Stimulated activated CD4-positive, alpha-beta T cell treated with anti-CD3 and anti-CD28 coated beads, TNF-alpha, amount 100 ng/mL, for 24 hours (primary cell): ENCODE data around the gene ADAMTS17.
A peak's percentile ranks its signal among the peaks of the same experiment; 100 is the strongest.

Experiments used
- DNase-seq, 3 experiments: peaks; one replicate each; pipeline ENCODE4 v3.0.0-alpha.2; 2020; ENCODE audit warnings: low read depth in 3 of 3

Gene ADAMTS17

DNA sequence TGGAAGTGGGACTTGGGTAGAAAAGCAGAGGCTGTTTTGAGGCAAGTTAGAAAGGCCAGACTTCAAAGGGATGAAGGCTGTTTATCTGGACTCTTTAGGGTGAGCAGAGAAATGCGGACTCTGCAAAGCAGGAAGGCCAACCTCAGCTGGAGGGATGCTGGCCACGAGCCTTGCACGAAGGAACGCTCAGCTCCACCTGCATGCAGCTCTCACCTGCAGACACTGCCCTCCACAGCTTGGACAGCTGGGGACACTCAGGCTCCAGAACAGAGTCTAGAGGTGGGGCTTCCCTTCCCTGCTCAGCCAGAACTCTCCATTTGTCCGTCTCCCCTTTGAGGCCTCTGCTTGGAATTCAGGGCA is 229.7 kb downstream of the ADAMTS17 start:
- no peak for DNase-seq

DNA sequence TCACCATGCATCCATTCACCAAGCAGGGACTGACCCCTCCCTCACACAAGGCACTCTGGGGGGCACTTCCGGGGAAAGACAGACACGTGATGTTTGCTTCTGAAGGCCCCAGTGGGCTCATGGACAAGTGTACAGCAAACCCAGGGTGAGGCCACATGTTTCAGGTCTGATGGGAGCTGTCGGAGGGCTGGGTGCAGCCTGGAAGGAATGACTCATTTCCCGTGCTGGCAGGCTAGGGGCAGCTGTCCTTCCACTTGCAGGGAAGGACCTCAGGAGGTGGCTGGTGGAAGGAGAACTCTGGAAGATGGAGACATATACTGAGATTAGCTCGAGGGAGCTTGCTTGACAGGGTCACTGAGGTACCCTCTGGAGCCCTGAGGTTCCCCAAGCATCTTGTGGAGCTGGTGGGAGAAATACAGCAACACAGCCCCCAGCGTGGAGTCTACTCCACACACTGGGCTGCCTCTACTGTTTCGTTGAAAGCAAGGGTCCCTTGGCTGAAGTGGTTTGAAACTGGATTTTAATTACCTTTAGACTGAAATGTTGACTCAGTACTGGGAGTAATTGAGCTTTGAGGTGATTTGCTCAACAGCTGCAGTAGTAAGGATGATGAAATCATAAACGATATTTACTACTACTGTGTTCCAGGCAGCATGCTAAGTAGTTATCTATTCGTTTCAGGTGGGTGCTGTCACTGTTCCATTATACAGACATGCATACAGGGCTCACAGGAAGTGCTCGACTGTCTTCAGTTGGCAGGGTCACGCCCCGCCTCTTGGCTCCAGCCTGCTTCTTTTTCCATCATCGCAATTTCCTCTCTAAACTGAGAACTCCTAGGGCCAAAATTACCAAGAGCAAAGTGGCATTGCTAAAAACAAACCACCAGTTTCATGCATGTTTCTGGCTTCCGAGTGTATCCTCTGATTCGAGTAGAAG is 230.4 kb downstream of the ADAMTS17 start:
- peak in 2 of 3 experiments; percentile 14 to 64 for DNase-seq

DNA sequence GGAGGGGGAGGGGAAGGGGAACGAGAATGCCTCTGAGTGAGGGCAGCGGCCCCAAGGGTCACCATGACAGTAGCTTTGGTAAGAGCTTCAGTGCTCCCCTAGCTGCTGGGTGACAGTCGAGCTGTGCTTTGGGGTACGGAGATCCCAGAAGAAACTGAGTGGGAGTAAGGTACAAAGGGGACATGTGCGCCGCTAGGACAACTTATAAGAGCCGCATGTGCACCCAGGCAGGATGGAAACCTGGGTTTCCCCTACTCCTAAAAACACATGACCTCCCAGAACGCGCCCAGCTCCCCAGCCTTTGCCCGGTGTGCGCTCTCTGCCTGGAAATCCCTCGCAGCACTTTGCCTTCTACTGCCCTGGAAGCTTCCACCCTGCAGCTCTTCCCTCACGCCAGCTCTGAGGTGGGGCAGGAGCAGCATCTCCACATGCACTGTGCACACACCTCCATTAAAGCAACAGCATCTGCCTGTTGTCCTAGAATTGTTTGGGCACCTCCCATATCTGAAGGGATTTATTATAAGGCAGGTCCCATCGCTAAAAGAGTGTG is 232.2 kb downstream of the ADAMTS17 start:
- DNase-seq, result no peak

DNA sequence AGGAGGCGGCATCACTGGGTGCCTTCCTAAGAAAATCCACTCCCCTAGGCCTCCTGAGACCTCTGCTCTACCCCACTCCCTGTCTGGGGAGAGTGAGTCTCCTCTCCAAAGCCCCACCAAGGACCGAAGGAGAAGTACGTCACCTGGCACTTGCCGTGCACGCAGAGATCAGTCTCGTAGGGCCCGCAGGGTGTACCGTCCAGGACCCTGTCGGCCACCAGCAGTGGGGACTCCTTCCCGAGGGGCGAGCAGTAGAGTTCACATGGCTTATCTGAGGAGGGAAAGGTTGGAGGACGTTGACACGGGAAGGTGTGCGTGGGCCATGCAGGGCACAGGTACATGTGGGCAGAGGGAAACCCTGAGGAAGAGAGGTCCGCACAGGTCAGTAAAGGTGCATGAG is 232.9 kb downstream of the ADAMTS17 start:
- DNase-seq, result no peak

- DNase-seq, result no peak
Observed at GRCh38 chr15:100108346-100108745, 233.4 kb downstream of the ADAMTS17 start.

DNA sequence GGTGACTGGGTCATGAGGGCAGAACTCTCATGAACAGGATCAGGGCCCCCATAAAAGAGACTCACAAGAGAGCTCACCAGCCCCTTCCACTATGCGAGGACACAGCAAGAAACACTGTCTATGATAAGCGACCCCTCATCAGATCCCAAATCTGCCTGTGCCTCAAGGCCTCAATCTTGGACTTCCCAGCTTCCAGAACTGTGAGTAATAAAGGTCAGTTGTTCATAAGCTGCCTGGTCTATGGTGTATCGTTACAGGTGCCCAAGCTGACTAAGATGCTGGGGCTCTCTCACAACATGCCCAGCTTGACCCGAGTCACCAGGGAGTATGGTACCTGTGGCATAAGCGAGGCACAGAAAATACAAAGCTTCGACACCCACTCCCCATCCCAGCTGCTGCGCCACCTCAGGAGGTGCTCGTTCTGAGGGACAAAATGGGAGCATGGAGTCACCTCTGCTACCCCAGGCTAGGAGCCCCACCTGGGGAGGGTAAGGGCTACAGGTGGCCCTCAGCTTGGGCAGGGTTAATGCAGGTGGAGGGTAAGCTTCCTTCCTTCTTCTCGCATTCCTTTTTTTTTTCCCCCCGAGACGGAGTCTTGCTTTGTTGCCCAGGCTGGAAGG is 234.1 kb downstream of the ADAMTS17 start:
- no peak for DNase-seq

- no peak for DNase-seq
Observed at GRCh38 chr15:100107151-100107550, 234.6 kb downstream of the ADAMTS17 start.

DNA sequence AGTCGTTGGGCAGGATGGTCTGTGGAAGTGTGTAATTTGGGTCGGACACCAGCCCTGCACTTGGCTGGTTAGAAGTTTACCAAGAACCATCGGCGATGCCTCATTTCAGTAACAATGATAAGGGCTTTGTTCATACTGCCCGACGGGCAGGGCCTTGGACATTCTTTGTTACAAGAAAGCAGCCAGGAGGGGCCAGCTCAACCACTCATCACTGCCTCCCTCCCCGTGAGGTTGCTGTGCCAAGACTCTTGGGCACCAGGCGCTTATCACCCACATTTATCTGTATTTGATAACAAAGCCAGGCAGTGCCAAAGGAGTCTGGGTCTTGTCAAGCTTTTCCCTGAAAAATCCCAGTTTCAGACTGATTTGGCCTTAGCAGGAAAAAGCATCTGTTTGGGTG is 235.0 kb downstream of the ADAMTS17 start:
- DNase-seq, result no peak

DNA sequence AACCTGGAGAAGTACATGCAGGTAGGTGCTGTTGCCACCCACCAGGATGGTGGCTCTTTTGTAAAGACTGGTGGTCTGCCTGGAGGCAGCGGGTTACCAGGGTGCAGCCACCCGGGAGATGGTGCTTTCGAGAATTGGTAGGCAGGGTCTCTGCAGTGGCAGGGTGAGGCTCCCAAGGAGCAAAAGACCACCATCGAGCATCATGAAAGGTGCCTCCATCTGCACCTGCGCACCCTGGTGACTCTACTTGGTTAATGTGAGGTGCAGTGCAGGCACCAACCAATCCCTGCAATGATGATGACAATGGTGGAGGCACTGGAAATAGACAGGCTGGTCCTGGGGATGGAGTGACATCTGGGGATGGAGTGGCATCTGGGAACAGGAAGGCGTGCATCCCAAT is 236.7 kb downstream of the ADAMTS17 start:
- no peak for DNase-seq

DNA sequence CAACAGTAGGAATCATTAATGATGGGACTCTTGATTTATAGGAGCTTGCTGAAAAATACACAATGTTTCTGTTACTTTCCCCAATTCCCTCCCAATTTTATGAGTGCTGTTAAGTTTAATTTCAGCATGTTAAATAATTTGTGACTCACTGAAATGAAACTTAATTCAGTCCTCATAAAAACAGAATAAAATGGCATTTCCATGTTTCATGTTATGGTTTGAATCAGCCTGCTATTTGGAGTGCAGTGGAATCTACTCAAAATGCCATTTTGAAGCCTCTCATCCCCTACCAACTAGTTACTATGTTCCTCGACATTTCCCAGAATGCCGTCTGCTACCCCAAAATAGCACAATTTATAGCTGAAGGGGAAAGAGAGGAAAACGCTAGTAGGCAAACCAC is 237.5 kb downstream of the ADAMTS17 start:
- no peak for DNase-seq

GRCh38 chr15:100103828-100104227 is 237.9 kb downstream of the ADAMTS17 start:
- DNase-seq, result no peak

GRCh38 chr15:100101426-100102089 is 240.2 kb downstream of the ADAMTS17 start:
- DNase-seq, result no peak

DNA sequence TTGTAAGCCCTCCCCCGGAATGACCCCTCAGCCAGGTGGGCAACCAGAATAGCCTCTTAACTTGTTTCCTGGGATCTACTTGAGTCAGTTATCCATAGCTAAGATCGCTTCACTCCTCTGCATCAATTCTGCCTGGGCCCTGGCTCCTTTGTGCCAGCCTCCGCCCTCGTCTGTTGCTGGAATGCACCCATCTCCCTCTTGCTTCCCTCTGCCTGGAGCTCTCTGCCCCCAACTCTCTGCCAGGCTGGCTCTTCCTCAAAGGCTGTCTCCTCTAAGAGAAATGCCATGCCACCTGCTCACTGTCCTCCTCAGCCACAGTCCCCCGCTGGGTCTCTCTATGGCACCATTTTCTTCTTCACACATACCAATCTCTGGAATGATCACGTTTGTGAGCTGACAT is 240.8 kb downstream of the ADAMTS17 start:
- no peak for DNase-seq

DNA sequence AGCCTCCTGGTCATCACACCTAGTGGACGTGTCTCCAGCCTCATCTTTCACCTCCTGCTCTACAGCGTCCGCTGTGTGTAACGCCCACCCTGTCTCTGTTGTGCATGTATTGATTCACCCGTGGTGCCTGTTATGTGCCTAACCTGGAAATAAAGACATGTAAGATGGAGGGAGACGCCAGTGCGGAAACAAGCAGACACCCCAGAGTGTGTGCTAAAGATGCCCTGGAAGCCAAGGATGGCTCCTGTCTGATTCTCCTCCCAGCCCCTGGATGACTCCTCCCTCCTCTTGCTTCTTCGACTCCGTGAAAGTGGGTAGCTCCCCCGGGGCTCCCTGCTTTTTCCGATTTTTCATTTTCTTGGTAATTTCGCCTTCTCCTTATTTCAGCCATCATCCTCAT is 241.8 kb downstream of the ADAMTS17 start:
- no peak for DNase-seq

GRCh38 chr15:100098705-100099104 is 243.1 kb downstream of the ADAMTS17 start:
- no peak for DNase-seq

- no peak for DNase-seq
Observed at GRCh38 chr15:100097342-100098127, 244.2 kb downstream of the ADAMTS17 start.

GRCh38 chr15:100096700-100097099 is 245.1 kb downstream of the ADAMTS17 start:
- DNase-seq, result no peak

DNA sequence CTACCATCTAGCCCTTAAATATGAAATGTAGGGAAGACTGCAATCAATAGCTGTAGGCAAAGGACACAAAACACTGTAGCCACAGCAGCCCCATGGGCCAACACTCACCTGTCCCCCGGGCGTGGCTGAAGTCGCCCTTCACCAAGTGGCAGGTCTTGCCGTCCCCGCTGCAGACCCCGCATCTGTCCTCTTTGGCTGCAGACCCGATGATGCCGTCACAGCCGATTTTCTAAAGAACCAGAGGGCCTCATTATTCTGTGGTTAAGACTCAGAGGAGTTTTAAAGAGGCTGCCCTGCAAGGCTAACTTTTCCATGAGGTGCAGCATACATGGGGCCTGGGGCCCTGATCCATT is 245.6 kb downstream of the ADAMTS17 start:
- DNase-seq, result no peak

DNA sequence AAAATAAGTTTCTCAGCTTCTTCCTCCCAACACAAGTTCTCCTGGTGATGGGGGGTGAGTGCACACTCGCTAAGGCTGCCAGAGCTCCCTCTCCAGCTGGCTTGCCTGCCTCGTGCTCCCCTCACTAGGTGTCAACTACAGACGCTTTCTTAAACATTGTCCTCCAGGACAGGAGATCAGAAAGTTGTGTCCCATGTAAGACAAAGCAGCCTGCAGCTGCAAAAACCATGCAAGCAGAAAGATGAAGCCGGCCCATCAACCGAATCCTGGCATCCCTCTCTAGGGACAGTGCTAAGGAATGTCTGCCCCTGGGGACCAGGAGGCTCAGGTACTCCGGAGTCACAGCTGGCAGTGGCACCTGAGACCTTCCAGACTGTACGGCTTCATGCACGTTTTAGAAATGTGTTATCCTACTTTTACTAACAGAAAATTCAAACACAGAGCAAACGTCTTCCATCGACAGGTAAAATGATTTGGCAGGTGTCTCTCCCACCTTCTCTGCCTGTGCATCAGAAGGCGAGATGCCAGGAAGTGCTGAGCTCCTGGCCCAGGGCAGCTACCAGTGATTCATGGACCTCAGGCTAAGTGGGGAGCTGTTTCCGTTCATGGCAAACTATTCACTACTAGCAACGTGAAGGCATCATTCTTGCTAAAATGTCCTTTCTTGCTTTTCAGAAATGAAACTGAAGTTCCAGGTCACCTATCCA is 246.1 kb downstream of the ADAMTS17 start:
- no peak for DNase-seq

- no peak for DNase-seq
Observed at GRCh38 chr15:100094127-100094510, 247.7 kb downstream of the ADAMTS17 start.
